ENCODE results near the gene KIR2DL3.
"Not testable (repeated sequence)": the region's sequence is repeated elsewhere in the genome, so short reads cannot be mapped to it uniquely, and the experiment has no call there.

KIR2DL3 gene

DNA sequence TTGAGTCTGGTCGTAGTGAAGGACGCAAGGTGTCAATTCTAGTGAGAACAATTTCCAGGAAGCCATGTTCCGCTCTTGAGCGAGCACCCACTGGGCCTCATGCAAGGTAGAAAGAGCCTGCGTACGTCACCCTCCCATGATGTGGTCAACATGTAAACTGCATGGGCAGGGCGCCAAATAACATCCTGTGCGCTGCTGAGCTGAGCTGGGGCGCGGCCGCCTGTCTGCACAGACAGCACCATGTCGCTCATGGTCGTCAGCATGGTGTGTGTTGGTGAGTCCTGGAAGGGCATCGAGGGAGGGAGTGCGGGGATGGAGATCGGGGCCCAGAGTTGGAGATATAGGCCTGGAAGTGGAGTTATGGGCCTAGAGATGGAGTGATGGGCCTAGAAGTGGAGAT lies at the start of gene KIR2DL3:
Gene KIR2DL3 (plus strand): TSS at position 208 of the 400 bp plus-strand sequence. CDS start 33 bp downstream, at position 241.
- TF ChIP-seq CREB1, TCF12, RAD21 (IDR thresholded peaks at IDR 0.05; ENCODE audit: low read depth): not testable (repeated sequence)

GRCh38 chr19:54691582-54692297 lies 46.6 kb upstream of the KIR2DL3 start:
- TF ChIP-seq CEBPB (IDR thresholded peaks at IDR 0.05) (0 out of 2 replicates have a peak, but pooled peaks have one; percentile 27), MAX (IDR thresholded peaks at IDR 0.05) (no peak)

DNA sequence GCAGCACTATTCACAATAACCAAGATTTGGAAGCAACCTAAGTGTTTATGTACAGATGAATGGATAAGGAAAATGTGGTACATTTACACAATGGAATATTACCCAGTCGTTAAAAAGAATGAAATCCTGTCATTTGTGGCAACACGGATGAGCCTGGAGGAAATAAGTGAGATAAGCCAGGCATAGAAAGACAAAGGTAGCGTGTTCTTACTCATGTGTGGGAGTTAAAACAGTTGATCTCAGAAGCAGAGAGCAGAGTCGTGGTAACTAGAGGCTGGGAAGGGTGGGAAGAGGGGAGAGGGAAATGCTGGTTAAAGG lies 46.1 kb upstream of the KIR2DL3 start:
- TF ChIP-seq TCF12 (IDR thresholded peaks at IDR 0.05; ENCODE audit: low read depth) = no peak
- TF ChIP-seq TAF1 (IDR thresholded peaks at IDR 0.05; ENCODE audit: low read depth) = no peak
- no peak for TF ChIP-seq FOXM1 (IDR thresholded peaks at IDR 0.05; ENCODE audit: borderline replicate concordance, low read depth)
- TF ChIP-seq USF1 (IDR thresholded peaks at IDR 0.05) = no peak
- no peak for TF ChIP-seq EGR1 (IDR thresholded peaks at IDR 0.05)
- TF ChIP-seq ZBTB7A (IDR thresholded peaks at IDR 0.05; ENCODE audit: low read depth) = no peak
- TF ChIP-seq TEAD4 (IDR thresholded peaks at IDR 0.05) = no peak
- TF ChIP-seq CEBPB (IDR thresholded peaks at IDR 0.05) = no peak
- no peak for TF ChIP-seq MAX (IDR thresholded peaks at IDR 0.05)
- TF ChIP-seq, protein P1, sequence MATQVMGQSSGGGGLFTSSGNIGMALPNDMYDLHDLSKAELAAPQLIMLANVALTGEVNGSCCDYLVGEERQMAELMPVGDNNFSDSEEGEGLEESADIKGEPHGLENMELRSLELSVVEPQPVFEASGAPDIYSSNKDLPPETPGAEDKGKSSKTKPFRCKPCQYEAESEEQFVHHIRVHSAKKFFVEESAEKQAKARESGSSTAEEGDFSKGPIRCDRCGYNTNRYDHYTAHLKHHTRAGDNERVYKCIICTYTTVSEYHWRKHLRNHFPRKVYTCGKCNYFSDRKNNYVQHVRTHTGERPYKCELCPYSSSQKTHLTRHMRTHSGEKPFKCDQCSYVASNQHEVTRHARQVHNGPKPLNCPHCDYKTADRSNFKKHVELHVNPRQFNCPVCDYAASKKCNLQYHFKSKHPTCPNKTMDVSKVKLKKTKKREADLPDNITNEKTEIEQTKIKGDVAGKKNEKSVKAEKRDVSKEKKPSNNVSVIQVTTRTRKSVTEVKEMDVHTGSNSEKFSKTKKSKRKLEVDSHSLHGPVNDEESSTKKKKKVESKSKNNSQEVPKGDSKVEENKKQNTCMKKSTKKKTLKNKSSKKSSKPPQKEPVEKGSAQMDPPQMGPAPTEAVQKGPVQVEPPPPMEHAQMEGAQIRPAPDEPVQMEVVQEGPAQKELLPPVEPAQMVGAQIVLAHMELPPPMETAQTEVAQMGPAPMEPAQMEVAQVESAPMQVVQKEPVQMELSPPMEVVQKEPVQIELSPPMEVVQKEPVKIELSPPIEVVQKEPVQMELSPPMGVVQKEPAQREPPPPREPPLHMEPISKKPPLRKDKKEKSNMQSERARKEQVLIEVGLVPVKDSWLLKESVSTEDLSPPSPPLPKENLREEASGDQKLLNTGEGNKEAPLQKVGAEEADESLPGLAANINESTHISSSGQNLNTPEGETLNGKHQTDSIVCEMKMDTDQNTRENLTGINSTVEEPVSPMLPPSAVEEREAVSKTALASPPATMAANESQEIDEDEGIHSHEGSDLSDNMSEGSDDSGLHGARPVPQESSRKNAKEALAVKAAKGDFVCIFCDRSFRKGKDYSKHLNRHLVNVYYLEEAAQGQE (IDR thresholded peaks at IDR 0.05; ENCODE audit: low read depth) = no peak
- TF ChIP-seq NFIC (IDR thresholded peaks at IDR 0.05) = no peak
- no peak for TF ChIP-seq CREB1 (IDR thresholded peaks at IDR 0.05; ENCODE audit: low read depth)
- TF ChIP-seq RAD21 (IDR thresholded peaks at IDR 0.05; ENCODE audit: low read depth) = no peak
- TF ChIP-seq EP300 (IDR thresholded peaks at IDR 0.05; ENCODE audit: borderline replicate concordance) = no peak

DNA sequence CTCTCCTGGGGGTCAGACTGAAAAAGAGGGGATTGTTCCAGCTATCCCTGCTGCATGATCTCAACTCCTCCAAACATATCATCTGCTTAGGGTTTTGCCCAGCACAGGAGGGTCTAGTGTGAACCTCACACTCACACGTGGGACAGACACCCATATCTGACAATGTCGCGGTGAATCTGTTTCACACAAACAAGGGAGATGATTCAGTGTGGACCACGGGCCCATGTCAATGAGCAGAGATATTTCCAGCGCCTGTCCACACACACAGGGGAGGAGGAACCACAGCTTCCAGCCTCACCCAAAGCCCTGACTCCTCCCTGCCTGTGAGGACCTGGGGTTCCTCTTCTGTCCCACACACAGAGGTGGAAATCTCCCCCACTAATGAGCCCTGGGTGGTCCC lies 43.7 kb upstream of the KIR2DL3 start:
- no peak for TF ChIP-seq EP300 (IDR thresholded peaks at IDR 0.05; ENCODE audit: borderline replicate concordance)
- no peak for TF ChIP-seq RAD21 (IDR thresholded peaks at IDR 0.05; ENCODE audit: low read depth)
- no peak for TF ChIP-seq TEAD4 (IDR thresholded peaks at IDR 0.05)
- no peak for TF ChIP-seq NFIC (IDR thresholded peaks at IDR 0.05)
- no peak for TF ChIP-seq CREB1 (IDR thresholded peaks at IDR 0.05; ENCODE audit: low read depth)
- TF ChIP-seq, protein P1 (IDR thresholded peaks at IDR 0.05; ENCODE audit: low read depth) = no peak
- no peak for TF ChIP-seq YY1 (IDR thresholded peaks at IDR 0.05; ENCODE audit: low read depth)
- TF ChIP-seq EGR1 (IDR thresholded peaks at IDR 0.05) = no peak
- TF ChIP-seq CEBPB (IDR thresholded peaks at IDR 0.05) = no peak
- TF ChIP-seq MAX (IDR thresholded peaks at IDR 0.05) = no peak
- TF ChIP-seq FOXM1 (IDR thresholded peaks at IDR 0.05; ENCODE audit: borderline replicate concordance, low read depth) = no peak
- TF ChIP-seq TAF1 (IDR thresholded peaks at IDR 0.05; ENCODE audit: low read depth) = no peak
- no peak for TF ChIP-seq ZBTB7A (IDR thresholded peaks at IDR 0.05; ENCODE audit: low read depth)
- no peak for TF ChIP-seq USF1 (IDR thresholded peaks at IDR 0.05)
- no peak for TF ChIP-seq TCF12 (IDR thresholded peaks at IDR 0.05; ENCODE audit: low read depth)

- TF ChIP-seq FOXM1 (IDR thresholded peaks at IDR 0.05; ENCODE audit: borderline replicate concordance, low read depth) = no peak
- no peak for TF ChIP-seq YY1 (IDR thresholded peaks at IDR 0.05; ENCODE audit: low read depth)
- no peak for TF ChIP-seq ZBTB7A (IDR thresholded peaks at IDR 0.05; ENCODE audit: low read depth)
- TF ChIP-seq TCF12 (IDR thresholded peaks at IDR 0.05; ENCODE audit: low read depth) = no peak
- TF ChIP-seq CEBPB (IDR thresholded peaks at IDR 0.05) = no peak
- no peak for TF ChIP-seq EGR1 (IDR thresholded peaks at IDR 0.05)
- no peak for TF ChIP-seq EP300 (IDR thresholded peaks at IDR 0.05; ENCODE audit: borderline replicate concordance)
- no peak for TF ChIP-seq TEAD4 (IDR thresholded peaks at IDR 0.05)
- no peak for TF ChIP-seq MAX (IDR thresholded peaks at IDR 0.05)
- TF ChIP-seq NFIC (IDR thresholded peaks at IDR 0.05) = no peak
- no peak for TF ChIP-seq RAD21 (IDR thresholded peaks at IDR 0.05; ENCODE audit: low read depth)
Observed at GRCh38 chr19:54696117-54696548, 42.2 kb upstream of the KIR2DL3 start.

Measured in Ishikawa (cell line).